ENCODE data around the gene CREB3L2.
A peak's percentile ranks its signal among the peaks of the same experiment; 100 is the strongest.

CREB3L2 gene

DNA sequence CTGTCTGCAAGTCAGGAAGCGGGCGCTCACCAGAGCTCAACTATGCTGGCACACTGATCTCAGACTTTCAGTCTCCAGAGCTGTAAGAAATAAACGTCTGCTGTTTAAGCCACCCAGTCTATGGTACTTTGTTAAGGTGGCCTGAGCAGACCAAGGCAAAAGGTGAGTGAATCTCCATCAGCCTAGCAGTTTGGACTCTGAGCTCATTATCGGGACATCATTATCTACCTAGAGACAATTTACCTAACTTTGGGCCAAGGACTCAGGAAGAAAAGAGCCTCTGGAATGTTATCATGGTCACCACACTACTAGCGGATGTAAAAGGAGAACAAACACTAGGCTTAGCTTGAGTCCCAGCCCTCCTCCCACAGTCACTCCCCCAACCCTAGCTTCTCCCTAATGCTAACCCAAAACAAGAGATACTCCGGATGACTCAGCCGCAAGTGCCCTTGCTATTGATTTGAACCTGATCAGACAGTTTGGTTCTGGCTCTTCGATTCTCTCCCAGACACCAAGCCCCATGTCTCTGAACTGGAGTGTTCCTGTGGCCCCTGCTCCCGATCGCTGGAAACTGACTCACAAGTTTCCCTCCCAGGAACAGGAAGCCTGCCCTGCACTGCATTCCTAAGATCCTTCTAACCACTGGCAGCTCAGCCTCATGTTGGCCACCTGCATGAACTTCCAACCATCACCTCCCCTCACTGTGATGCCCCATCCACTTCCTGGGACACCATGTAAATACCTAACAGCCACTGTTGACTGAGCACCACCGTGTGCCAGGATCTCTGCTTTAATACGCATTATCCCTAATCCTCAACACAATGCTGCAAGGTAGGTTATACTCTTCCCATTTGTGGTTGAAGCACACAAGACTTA, 34.5 kb downstream of the CREB3L2 start:
- no peak for DNase-seq (ENCODE audit: extremely low read depth, low read depth)
- TF ChIP-seq, protein P1, sequence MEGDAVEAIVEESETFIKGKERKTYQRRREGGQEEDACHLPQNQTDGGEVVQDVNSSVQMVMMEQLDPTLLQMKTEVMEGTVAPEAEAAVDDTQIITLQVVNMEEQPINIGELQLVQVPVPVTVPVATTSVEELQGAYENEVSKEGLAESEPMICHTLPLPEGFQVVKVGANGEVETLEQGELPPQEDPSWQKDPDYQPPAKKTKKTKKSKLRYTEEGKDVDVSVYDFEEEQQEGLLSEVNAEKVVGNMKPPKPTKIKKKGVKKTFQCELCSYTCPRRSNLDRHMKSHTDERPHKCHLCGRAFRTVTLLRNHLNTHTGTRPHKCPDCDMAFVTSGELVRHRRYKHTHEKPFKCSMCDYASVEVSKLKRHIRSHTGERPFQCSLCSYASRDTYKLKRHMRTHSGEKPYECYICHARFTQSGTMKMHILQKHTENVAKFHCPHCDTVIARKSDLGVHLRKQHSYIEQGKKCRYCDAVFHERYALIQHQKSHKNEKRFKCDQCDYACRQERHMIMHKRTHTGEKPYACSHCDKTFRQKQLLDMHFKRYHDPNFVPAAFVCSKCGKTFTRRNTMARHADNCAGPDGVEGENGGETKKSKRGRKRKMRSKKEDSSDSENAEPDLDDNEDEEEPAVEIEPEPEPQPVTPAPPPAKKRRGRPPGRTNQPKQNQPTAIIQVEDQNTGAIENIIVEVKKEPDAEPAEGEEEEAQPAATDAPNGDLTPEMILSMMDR (IDR thresholded peaks at IDR 0.05; ENCODE audit: low read depth, low read length): no peak

DNA sequence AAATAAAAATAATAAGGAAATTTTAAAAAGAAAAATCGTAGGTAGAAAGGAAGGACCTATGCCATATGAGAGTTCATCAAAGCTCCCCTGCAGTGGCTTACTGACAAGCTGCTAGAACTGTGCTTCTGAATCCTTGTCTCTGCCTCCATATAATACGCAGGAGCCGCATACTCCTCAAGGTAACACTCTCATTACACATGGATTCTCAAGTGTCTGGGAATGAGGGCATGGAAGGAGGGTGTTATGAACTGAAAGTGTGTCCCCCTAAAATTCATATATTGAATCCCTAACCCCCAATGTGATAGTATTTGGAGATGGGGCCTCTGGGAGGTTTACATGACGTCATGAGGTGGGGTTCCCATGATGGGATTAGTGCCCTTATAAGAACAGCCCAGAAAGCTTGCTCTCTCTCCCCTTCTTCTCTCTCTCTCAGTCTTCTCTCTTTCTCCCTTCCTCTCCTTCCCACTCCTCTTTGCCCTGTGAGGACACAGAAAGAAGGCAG, 35.2 kb downstream of the CREB3L2 start:
- TF ChIP-seq, protein P1 (IDR thresholded peaks at IDR 0.05; ENCODE audit: low read depth, low read length): no peak
- DNase-seq (ENCODE audit: extremely low read depth, low read depth): no peak

DNA sequence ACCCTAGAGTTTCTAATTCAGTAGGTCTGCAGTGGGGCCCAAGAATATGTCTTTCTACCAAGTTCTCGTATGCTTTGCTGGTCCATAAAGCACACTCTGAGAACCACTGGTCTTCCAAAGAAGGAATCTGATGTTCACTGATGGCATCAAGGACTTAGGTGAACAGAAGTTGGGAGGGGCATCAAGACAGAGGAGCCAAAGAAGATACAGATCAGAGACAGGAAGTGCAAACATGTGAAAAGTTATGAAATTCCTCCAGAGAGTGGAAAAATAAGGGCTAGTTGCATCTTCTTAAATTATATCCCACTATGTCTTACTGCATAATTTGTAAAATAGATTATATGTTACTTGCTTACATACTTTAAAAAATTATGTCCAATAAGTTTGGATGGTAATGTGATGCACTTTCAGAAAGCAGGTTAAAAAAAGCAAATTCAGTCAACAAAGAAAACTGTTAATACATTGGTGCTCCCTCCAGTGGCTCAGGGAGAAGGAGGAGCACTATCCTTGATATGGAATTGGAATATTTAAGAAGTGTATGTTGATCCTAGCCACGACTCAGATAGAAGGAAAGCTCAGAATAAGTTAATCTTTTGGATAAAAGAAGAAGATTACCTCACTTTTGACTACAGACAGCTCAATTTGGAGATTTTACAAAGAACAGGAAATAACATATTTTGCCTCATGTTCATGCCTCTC, 35.8 kb downstream of the CREB3L2 start:
- DNase-seq (ENCODE audit: extremely low read depth, low read depth): no peak
- TF ChIP-seq, protein P1 (IDR thresholded peaks at IDR 0.05; ENCODE audit: low read depth, low read length): peak; percentile 5

DNA sequence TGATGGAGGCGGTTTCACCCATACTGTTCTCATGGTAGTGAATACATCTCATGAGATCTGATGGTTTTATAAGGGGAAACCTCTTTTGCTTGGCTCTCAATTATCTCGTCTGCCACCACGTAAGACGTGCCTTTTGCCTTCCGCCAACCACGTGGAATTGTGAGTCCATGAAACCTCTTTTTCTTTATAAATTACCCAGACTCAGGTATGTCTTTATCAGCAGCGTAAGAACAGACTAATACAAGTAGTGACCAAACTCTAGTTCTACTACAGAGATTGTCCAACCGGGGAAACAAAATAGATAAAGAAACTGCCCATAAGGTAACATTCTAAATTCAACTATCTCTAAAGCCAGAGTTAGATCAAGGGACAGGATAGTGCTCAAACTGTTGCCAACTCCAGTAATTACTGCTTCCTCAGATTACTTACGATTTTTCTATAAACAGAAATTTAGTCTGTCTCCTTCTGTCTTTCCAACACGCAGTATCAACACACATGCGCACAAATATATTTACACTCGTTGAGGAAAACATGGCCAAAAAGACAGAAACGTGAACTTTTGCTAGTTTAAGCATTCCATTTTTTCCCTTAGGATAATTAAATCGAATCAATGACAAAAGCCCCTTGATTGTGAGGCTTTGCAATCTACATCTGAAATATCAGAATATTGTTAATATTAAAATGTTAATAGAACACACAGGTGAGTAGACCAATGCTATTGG, 36.9 kb downstream of the CREB3L2 start:
- TF ChIP-seq, protein P1 (IDR thresholded peaks at IDR 0.05; ENCODE audit: low read depth, low read length): no peak
- no peak for DNase-seq (ENCODE audit: extremely low read depth, low read depth)

DNA sequence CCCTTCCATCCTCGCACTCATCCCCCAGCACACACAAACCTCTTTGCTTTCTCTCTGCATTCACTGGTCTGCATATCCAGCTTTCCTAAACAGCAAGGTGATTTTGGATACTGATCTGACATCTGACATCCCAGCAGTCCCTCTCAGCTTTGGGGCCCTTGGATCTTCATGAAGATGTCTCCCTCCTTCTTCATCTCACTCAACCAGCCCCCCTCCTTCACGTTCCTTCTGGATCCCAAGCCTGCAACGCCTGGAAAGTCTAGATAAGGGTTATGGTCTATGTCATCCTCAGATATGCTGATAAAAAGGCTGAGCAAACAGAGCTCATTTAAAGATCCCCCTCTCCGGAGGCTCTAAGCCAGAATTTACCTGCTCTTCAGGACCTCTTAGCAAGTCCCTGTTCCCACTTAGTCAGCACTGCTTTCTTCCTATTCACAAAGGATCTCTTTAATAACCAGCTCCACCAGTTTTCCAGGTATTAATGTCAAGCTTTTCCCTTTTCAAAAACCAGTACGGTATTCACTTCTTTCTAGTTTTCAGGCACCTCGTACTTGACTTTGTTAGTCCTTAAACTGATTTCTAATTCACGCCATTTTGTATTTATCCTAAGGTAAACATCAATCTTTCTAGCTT, 38.9 kb downstream of the CREB3L2 start:
- TF ChIP-seq, protein P1 (IDR thresholded peaks at IDR 0.05; ENCODE audit: low read depth, low read length): no peak
- no peak for DNase-seq (ENCODE audit: extremely low read depth, low read depth)

DNA sequence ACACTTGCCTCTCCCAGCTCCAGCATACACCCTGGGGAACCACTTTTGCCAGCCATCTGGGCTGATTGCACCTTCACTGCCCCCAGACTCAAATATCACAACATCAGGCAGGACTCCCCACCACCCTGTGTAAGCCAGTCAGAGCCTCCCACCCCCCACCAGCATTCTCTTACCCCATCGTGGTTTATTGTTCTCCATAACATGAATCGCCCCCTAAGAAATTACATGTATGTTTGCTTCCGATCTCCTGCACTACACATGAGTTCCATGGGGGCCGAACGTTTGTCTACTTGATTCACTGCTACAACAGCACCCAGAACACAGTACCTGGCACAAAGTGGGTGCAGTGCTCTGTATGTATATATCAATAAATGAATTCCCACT, 39.4 kb downstream of the CREB3L2 start:
- DNase-seq (ENCODE audit: extremely low read depth, low read depth): no peak
- TF ChIP-seq, protein P1 (IDR thresholded peaks at IDR 0.05; ENCODE audit: low read depth, low read length): no peak
